ENCODE measurements around the gene ZNF436. TPM values are rescaled to one million over a fixed set of nuclear protein-coding genes. Genes with fewer than 3 reads are reported as not detected.

The ZNF436 gene
- polyA plus RNA-seq, 1 donor from 2014 or later = 27.1 TPM

GRCh38 chr1:23341931-23342692 lies 27.5 kb downstream of the ZNF436 start:
- no peaks in the 10 kb centered on the region for H3F3A ChIP-seq (ENCODE audit: insufficient read depth, low read length, poor library complexity, severe bottlenecking)
- peak overlapping the region; percentile 98 for H3K9ac ChIP-seq (ENCODE audit: low read length)

GRCh38 chr1:23339632-23340031 lies 30.0 kb downstream of the ZNF436 start:
- no peak overlapping the region for H3K9ac ChIP-seq (ENCODE audit: low read length)
- no peak overlapping the region for H3K4me2 ChIP-seq (ENCODE audit: low read length)
- H3F3A ChIP-seq (ENCODE audit: insufficient read depth, low read length, poor library complexity, severe bottlenecking) = no peaks in the 10 kb centered on the region
- peaks cover 82% of the 10 kb centered on the region for H3K79me2 ChIP-seq (replicated peaks; ENCODE audit: insufficient read depth, low read length)
- no peak overlapping the region for H2AFZ ChIP-seq (ENCODE audit: low read depth, low read length)
- H4K20me1 ChIP-seq (ENCODE audit: insufficient read depth) = peaks cover 55% of the 10 kb centered on the region
- peak overlapping the region; percentile 81 for H3K4me3 ChIP-seq (ENCODE audit: low read length)
- peaks cover 7% of the 10 kb centered on the region for H3K36me3 ChIP-seq (ENCODE audit: insufficient read depth, low read length)
- no peak overlapping the region for H3K27ac ChIP-seq (ENCODE audit: low read length)
- H3K9me3 ChIP-seq (ENCODE audit: low read length) = no peaks in the 10 kb centered on the region
- H3K27me3 ChIP-seq (ENCODE audit: insufficient read depth, low read depth, low read length) = no peaks in the 10 kb centered on the region
- TF ChIP-seq RAD21 (conservative IDR thresholded peaks at IDR 0.05) (no peak), SMC3 (conservative IDR thresholded peaks at IDR 0.05; ENCODE audit: poor library complexity) (no peak), EZH2 (IDR thresholded peaks at IDR 0.05; ENCODE audit: borderline replicate concordance, insufficient read depth, low read length, poor library complexity, severe bottlenecking) (no peak)
- TF ChIP-seq, protein P1, sequence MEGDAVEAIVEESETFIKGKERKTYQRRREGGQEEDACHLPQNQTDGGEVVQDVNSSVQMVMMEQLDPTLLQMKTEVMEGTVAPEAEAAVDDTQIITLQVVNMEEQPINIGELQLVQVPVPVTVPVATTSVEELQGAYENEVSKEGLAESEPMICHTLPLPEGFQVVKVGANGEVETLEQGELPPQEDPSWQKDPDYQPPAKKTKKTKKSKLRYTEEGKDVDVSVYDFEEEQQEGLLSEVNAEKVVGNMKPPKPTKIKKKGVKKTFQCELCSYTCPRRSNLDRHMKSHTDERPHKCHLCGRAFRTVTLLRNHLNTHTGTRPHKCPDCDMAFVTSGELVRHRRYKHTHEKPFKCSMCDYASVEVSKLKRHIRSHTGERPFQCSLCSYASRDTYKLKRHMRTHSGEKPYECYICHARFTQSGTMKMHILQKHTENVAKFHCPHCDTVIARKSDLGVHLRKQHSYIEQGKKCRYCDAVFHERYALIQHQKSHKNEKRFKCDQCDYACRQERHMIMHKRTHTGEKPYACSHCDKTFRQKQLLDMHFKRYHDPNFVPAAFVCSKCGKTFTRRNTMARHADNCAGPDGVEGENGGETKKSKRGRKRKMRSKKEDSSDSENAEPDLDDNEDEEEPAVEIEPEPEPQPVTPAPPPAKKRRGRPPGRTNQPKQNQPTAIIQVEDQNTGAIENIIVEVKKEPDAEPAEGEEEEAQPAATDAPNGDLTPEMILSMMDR (IDR thresholded peaks at IDR 0.05; ENCODE audit: poor library complexity, severe bottlenecking) = no peak
- H3K9me2 ChIP-seq (ENCODE audit: insufficient read depth, low read length) = no peaks in the 10 kb centered on the region

More at GRCh38 chr1:23341931-23342692, 27.5 kb downstream of the ZNF436 start:
- Histone ChIP-seq H2AFZ (ENCODE audit: low read depth, low read length) (no peak overlapping the region), H3K36me3 (ENCODE audit: insufficient read depth, low read length) (peaks cover 7% of the 10 kb centered on the region), H3K27ac (ENCODE audit: low read length) (no peak overlapping the region), H3K9me2 (ENCODE audit: insufficient read depth, low read length) (no peaks in the 10 kb centered on the region), H3K79me2 (replicated peaks; ENCODE audit: insufficient read depth, low read length) (peaks cover 67% of the 10 kb centered on the region), H3K4me3 (ENCODE audit: low read length) (peak overlapping the region; percentile 81), H3K27me3 (ENCODE audit: insufficient read depth, low read depth, low read length) (no peaks in the 10 kb centered on the region), H3K4me2 (ENCODE audit: low read length) (peak overlapping the region; percentile 70), H3K9me3 (ENCODE audit: low read length) (no peaks in the 10 kb centered on the region), H4K20me1 (ENCODE audit: insufficient read depth) (peaks cover 52% of the 10 kb centered on the region)
- TF ChIP-seq EZH2 (IDR thresholded peaks at IDR 0.05; ENCODE audit: borderline replicate concordance, insufficient read depth, low read length, poor library complexity, severe bottlenecking) (no peak), SMC3 (conservative IDR thresholded peaks at IDR 0.05; ENCODE audit: poor library complexity) (no peak), TAF1 (IDR thresholded peaks at IDR 0.05; ENCODE audit: low read depth) (no peak), EP300 (conservative IDR thresholded peaks at IDR 0.05; ENCODE audit: poor library complexity, severe bottlenecking) (no peak), MXI1 (conservative IDR thresholded peaks at IDR 0.05; ENCODE audit: poor library complexity, severe bottlenecking) (no peak), RAD21 (conservative IDR thresholded peaks at IDR 0.05) (no peak), POLR2AphosphoS5 (IDR thresholded peaks at IDR 0.05) (no peak)
- TF ChIP-seq, protein P1 (IDR thresholded peaks at IDR 0.05; ENCODE audit: poor library complexity, severe bottlenecking) = no peak
- TF ChIP-seq, protein P2, sequence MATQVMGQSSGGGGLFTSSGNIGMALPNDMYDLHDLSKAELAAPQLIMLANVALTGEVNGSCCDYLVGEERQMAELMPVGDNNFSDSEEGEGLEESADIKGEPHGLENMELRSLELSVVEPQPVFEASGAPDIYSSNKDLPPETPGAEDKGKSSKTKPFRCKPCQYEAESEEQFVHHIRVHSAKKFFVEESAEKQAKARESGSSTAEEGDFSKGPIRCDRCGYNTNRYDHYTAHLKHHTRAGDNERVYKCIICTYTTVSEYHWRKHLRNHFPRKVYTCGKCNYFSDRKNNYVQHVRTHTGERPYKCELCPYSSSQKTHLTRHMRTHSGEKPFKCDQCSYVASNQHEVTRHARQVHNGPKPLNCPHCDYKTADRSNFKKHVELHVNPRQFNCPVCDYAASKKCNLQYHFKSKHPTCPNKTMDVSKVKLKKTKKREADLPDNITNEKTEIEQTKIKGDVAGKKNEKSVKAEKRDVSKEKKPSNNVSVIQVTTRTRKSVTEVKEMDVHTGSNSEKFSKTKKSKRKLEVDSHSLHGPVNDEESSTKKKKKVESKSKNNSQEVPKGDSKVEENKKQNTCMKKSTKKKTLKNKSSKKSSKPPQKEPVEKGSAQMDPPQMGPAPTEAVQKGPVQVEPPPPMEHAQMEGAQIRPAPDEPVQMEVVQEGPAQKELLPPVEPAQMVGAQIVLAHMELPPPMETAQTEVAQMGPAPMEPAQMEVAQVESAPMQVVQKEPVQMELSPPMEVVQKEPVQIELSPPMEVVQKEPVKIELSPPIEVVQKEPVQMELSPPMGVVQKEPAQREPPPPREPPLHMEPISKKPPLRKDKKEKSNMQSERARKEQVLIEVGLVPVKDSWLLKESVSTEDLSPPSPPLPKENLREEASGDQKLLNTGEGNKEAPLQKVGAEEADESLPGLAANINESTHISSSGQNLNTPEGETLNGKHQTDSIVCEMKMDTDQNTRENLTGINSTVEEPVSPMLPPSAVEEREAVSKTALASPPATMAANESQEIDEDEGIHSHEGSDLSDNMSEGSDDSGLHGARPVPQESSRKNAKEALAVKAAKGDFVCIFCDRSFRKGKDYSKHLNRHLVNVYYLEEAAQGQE (IDR thresholded peaks at IDR 0.05; ENCODE audit: borderline replicate concordance) = no peak

All from neural cell (in vitro differentiated cells).